Chondrocyte (in vitro differentiated cells): ENCODE results near the gene MYO5B. TPM values are rescaled to one million over a fixed set of nuclear protein-coding genes. Genes with fewer than 3 reads are reported as not detected.
A peak's percentile ranks its signal among the peaks of the same experiment; 100 is the strongest.
"Not testable (repeated sequence)": the region's sequence is repeated elsewhere in the genome, so short reads cannot be mapped to it uniquely, and the experiment has no call there.

Experiments
- DNase-seq: peaks from one replicate; pipeline ENCODE4 v3.0.0; 2021; ENCODE audit warnings: mixed read lengths, low spot score
- H3K27ac Mint-ChIP-seq: one replicate; pipeline ENCODE4 v1.8.0; 2021; ENCODE audit warnings: mild to moderate bottlenecking, moderate library complexity, mixed read lengths; ENCODE audit not compliant: unreplicated experiment
- H3K27me3 Mint-ChIP-seq: 2 replicates; pipeline ENCODE4 v1.8.0; 2021; ENCODE audit warnings: low read depth, mixed read lengths
- H3K36me3 Mint-ChIP-seq: 2 replicates; pipeline ENCODE4 v1.8.0; 2021; ENCODE audit warnings: low read depth, mixed read lengths
- H3K4me1 Mint-ChIP-seq: 2 replicates; pipeline ENCODE4 v1.8.0; 2021; ENCODE audit warnings: low read depth, mild to moderate bottlenecking, mixed read lengths
- H3K4me3 Mint-ChIP-seq: one replicate; pipeline ENCODE4 v1.8.0; 2021; ENCODE audit warnings: mild to moderate bottlenecking, moderate library complexity, mixed read lengths; ENCODE audit not compliant: unreplicated experiment
- H3K9me3 Mint-ChIP-seq: 2 replicates; pipeline ENCODE4 v1.8.0; 2021; ENCODE audit warnings: low read depth, mixed read lengths
- long read RNA-seq: library from polyadenylated mRNA; stranded (forward); transcript quantifications from one replicate; pipeline ENCODE4 v2.0.0, GENCODE V29; 2021
- total RNA-seq: library from RNA; stranded (reverse); gene quantifications from 3 replicates; pipeline ENCODE4 v1.2.1, GENCODE V29; 2021
- TF ChIP-seq, protein P1 (sequence below): fragments of 200-600 bp; sonication (generic); IDR thresholded peaks from 2 replicates; pipeline ENCODE4 v1.5.0; 2021; ENCODE audit warnings: antibody characterized with exemption, mild to moderate bottlenecking, moderate library complexity

The MYO5B gene
- 0.97 TPM in 2 of 3 replicates, not detected in the other for total RNA-seq
- long read RNA-seq: 0 reads

DNA sequence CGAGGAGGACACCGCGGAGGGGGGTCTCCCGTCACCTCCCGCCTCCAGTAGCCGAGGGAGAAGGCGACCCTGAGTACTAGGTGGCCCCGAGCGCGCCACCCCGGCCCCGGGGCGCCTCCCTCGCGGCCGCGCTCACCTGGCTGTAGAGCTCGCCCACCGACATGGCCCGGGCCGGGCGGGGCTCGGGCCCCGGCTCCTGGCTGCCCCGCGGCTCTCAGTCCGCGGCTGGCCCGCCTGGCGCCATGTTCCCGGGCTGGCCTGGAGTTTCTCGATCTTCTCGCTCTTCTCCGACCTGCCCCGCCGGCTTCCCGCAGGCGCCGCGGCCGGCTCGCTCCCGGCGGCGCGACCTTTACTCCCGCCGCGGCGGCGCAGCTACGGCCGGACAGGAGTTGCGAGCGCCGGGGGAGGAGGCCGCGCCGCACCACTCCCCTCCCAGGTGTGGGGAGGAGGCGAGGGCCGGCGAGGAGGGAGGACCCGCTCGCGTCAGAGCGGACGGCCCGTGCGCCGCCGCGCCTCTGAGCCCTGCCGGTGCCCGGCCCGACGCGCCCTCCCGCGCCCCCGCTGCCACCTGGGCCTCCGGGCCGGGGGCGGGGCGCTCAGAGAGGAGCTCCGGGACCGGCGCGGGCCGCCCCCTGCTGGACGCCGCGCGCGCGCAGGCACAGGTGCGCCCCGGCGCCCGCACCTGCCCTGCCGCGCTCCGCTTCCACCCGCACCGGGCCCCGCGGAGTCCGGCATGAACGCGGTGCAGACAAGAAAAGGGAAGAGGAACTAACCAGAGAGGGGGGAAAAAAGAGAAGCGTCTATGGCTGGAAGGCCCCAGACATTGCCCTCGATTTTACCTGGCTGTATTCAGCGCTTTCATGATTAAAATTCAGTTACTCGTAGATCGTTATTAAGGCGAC is at the start of gene MYO5B:
MYO5B (minus strand) TSS at position 517 of the 902 bp plus-strand sequence; CDS start at position 163, 354 bp downstream.
- no peak for DNase-seq
- no peak within 1 kb of the TSS for H3K27ac Mint-ChIP-seq
- H3K36me3 Mint-ChIP-seq: no peaks in the 10 kb centered on the region

DNA sequence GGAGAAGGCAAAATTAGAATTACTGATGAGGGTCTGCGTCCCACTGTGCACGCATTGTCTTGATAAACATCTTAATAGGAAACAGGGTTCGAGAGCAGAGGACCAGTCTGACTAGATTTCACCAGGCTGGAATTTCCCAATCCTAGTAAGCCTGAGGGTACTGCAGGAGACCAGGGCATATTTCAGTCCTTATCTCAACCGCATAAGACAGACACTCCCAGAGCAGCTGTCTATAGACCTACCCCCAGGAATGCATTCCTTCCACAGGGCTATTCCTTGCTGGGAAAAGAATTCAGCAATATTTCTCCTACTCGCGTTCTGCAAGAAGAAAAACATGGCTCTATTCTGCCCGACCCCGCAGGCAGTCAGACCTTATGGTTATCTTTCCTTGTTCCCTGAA is 46.8 kb upstream of the MYO5B start:
- not testable (repeated sequence) for H3K36me3 Mint-ChIP-seq, H3K4me3 Mint-ChIP-seq, DNase-seq, H3K27ac Mint-ChIP-seq, H3K4me1 Mint-ChIP-seq, H3K27me3 Mint-ChIP-seq
- H3K9me3 Mint-ChIP-seq: peaks cover 32% of the 10 kb centered on the region

More for the DNA sequence above, at the start of gene MYO5B:
- H3K4me3 Mint-ChIP-seq: peak within 1 kb of the TSS; percentile 46
- H3K9me3 Mint-ChIP-seq: no peaks in the 10 kb centered on the region
- peaks cover 68% of the 10 kb centered on the region for H3K27me3 Mint-ChIP-seq
- TF ChIP-seq, protein P1, sequence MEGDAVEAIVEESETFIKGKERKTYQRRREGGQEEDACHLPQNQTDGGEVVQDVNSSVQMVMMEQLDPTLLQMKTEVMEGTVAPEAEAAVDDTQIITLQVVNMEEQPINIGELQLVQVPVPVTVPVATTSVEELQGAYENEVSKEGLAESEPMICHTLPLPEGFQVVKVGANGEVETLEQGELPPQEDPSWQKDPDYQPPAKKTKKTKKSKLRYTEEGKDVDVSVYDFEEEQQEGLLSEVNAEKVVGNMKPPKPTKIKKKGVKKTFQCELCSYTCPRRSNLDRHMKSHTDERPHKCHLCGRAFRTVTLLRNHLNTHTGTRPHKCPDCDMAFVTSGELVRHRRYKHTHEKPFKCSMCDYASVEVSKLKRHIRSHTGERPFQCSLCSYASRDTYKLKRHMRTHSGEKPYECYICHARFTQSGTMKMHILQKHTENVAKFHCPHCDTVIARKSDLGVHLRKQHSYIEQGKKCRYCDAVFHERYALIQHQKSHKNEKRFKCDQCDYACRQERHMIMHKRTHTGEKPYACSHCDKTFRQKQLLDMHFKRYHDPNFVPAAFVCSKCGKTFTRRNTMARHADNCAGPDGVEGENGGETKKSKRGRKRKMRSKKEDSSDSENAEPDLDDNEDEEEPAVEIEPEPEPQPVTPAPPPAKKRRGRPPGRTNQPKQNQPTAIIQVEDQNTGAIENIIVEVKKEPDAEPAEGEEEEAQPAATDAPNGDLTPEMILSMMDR: peak; percentile 71
- H3K4me1 Mint-ChIP-seq: peaks cover 5% of the 10 kb centered on the region

DNA sequence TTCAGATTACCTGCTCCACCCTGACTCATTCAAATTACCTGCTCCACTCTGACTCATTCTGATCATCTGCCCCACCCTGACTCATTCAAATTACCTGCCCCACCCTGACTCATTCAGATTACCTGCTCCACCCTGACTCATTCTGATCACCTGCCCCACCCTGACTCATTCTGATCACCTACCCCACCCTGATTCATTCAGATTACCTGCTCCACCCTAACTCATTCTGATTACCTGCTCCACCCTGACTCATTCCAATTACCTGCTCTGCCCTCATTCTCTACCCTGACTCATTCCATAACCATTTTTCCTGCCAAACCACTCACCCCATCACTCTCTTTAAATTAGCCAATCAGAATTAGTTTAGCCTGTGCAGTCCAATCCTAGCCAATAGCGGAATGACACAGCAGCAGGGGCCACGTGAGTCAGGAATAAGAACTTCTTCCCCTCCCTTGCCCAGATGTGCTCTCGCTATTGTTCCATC is 45.2 kb upstream of the MYO5B start:
- TF ChIP-seq, protein P1: no peak
- Mint-ChIP-seq H3K27me3 (peaks cover 2% of the 10 kb centered on the region), H3K27ac (no peak overlapping the region), H3K9me3 (peaks cover 32% of the 10 kb centered on the region), H3K4me1 (no peaks in the 10 kb centered on the region), H3K36me3 (peaks cover 6% of the 10 kb centered on the region), H3K4me3 (no peak overlapping the region)
- no peak for DNase-seq

GRCh38 chr18:50232419-50232818 is 37.5 kb upstream of the MYO5B start:
- no peaks in the 10 kb centered on the region for H3K9me3 Mint-ChIP-seq
- H3K27ac Mint-ChIP-seq: no peak overlapping the region
- DNase-seq: no peak
- no peaks in the 10 kb centered on the region for H3K36me3 Mint-ChIP-seq
- no peak overlapping the region for H3K4me3 Mint-ChIP-seq
- H3K27me3 Mint-ChIP-seq: peaks cover 27% of the 10 kb centered on the region
- TF ChIP-seq, protein P1: no peak
- no peaks in the 10 kb centered on the region for H3K4me1 Mint-ChIP-seq

GRCh38 chr18:50231621-50232020 is 36.7 kb upstream of the MYO5B start:
- no peak for DNase-seq
- Mint-ChIP-seq H3K4me1 (no peaks in the 10 kb centered on the region), H3K27ac (no peak overlapping the region), H3K36me3 (no peaks in the 10 kb centered on the region), H3K9me3 (no peaks in the 10 kb centered on the region), H3K27me3 (peaks cover 27% of the 10 kb centered on the region), H3K4me3 (no peak overlapping the region)
- TF ChIP-seq, protein P1: no peak

DNA sequence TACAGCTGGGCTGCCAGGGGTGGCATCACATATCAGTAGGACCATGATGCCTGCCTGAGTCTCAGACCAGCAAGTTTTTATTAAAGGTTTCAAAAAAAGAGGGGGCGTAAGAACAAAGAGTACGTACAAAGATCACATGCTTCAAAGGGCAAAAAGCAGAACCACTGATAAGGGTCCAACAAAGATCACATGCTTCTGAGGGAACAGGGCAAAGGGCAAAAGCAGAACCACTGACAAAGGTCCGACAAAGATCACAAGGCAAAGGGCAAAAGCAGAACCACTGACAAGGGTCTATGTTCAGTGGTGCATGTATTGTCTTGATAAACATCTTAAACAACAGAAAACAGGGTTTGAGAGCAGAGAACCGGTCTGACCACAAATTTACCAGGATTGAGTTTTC is 25.3 kb upstream of the MYO5B start:
- H3K27me3 Mint-ChIP-seq: peaks cover 18% of the 10 kb centered on the region
- not testable (repeated sequence) for H3K4me1 Mint-ChIP-seq, H3K27ac Mint-ChIP-seq, H3K36me3 Mint-ChIP-seq, DNase-seq, H3K4me3 Mint-ChIP-seq
- peaks cover 21% of the 10 kb centered on the region for H3K9me3 Mint-ChIP-seq
